ENCODE results near the gene RSU1.

RSU1 gene

GRCh38 chr10:16822726-16823360 lies 5.6 kb upstream of the RSU1 start:
- Histone ChIP-seq H3K9me3 (ENCODE audit: control insufficient read depth in 5 of 5, low read length in 5 of 5) (peaks cover 0 to 4% (median 0%) of the 10 kb centered on the region in 5 donors), H3K36me3 (ENCODE audit: control insufficient read depth in 5 of 5, insufficient read depth in 5 of 5, low read length in 5 of 5) (no peaks in the 10 kb centered on the region), H3K9ac (ENCODE audit: low read length in 5 of 5) (no peak overlapping the region), H3K27me3 (ENCODE audit: control insufficient read depth in 5 of 5, insufficient read depth in 4 of 5, low read length in 5 of 5) (no peaks in the 10 kb centered on the region), H3K27ac (ENCODE audit: low read depth, low read length) (no peak overlapping the region), H3K4me1 (ENCODE audit: control insufficient read depth in 5 of 5, insufficient read depth in 5 of 5, low read length in 5 of 5) (peaks cover 0 to 8% (median 3%) of the 10 kb centered on the region in 5 donors), H3K4me3 (ENCODE audit: low read depth in 1 of 5, low read length in 5 of 5) (no peak overlapping the region)

GRCh38 chr10:16822027-16822426 lies 4.8 kb upstream of the RSU1 start:
- H3K4me3 ChIP-seq (ENCODE audit: low read depth in 1 of 5, low read length in 5 of 5), result no peak overlapping the region

GRCh38 chr10:16820421-16820820 lies 3.2 kb upstream of the RSU1 start:
- no peak overlapping the region for H3K27ac ChIP-seq (ENCODE audit: low read depth, low read length)
- H3K4me3 ChIP-seq (ENCODE audit: low read depth in 1 of 5, low read length in 5 of 5), result no peak overlapping the region
- no peak overlapping the region for H3K9ac ChIP-seq (ENCODE audit: low read length in 5 of 5)
- H3K4me1 ChIP-seq (ENCODE audit: control insufficient read depth in 5 of 5, insufficient read depth in 5 of 5, low read length in 5 of 5), result peaks cover 4 to 26% (median 19%) of the 10 kb centered on the region in 5 donors
- no peaks in the 10 kb centered on the region for H3K27me3 ChIP-seq (ENCODE audit: control insufficient read depth in 5 of 5, insufficient read depth in 4 of 5, low read length in 5 of 5)
- H3K36me3 ChIP-seq (ENCODE audit: control insufficient read depth in 5 of 5, insufficient read depth in 5 of 5, low read length in 5 of 5), result no peaks in the 10 kb centered on the region
- peaks cover 0 to 4% (median 0%) of the 10 kb centered on the region in 5 donors for H3K9me3 ChIP-seq (ENCODE audit: control insufficient read depth in 5 of 5, low read length in 5 of 5)

More at GRCh38 chr10:16822027-16822426, 4.8 kb upstream of the RSU1 start:
- no peaks in the 10 kb centered on the region for H3K27me3 ChIP-seq (ENCODE audit: control insufficient read depth in 5 of 5, insufficient read depth in 4 of 5, low read length in 5 of 5)
- H3K27ac ChIP-seq (ENCODE audit: low read depth, low read length), result no peak overlapping the region
- no peak overlapping the region for H3K9ac ChIP-seq (ENCODE audit: low read length in 5 of 5)
- peaks cover 0 to 4% (median 0%) of the 10 kb centered on the region in 5 donors for H3K9me3 ChIP-seq (ENCODE audit: control insufficient read depth in 5 of 5, low read length in 5 of 5)
- no peaks in the 10 kb centered on the region for H3K36me3 ChIP-seq (ENCODE audit: control insufficient read depth in 5 of 5, insufficient read depth in 5 of 5, low read length in 5 of 5)
- peaks cover 0 to 11% (median 3%) of the 10 kb centered on the region in 5 donors for H3K4me1 ChIP-seq (ENCODE audit: control insufficient read depth in 5 of 5, insufficient read depth in 5 of 5, low read length in 5 of 5)

- Histone ChIP-seq H3K9me3 (ENCODE audit: control insufficient read depth in 5 of 5, low read length in 5 of 5) (peaks cover 0 to 4% (median 0%) of the 10 kb centered on the region in 5 donors), H3K4me3 (ENCODE audit: low read depth in 1 of 5, low read length in 5 of 5) (no peak overlapping the region), H3K36me3 (ENCODE audit: control insufficient read depth in 5 of 5, insufficient read depth in 5 of 5, low read length in 5 of 5) (peaks cover 0 to 2% (median 0%) of the 10 kb centered on the region in 5 donors), H3K27me3 (ENCODE audit: control insufficient read depth in 5 of 5, insufficient read depth in 4 of 5, low read length in 5 of 5) (no peaks in the 10 kb centered on the region), H3K9ac (ENCODE audit: low read length in 5 of 5) (no peak overlapping the region), H3K27ac (ENCODE audit: low read depth, low read length) (no peak overlapping the region), H3K4me1 (ENCODE audit: control insufficient read depth in 5 of 5, insufficient read depth in 5 of 5, low read length in 5 of 5) (peaks cover 6 to 30% (median 23%) of the 10 kb centered on the region in 5 donors)
Measured at GRCh38 chr10:16820018-16820417, 2.8 kb upstream of the RSU1 start.

GRCh38 chr10:16819436-16819835 lies 2.2 kb upstream of the RSU1 start:
- Histone ChIP-seq H3K4me3 (ENCODE audit: low read depth in 1 of 5, low read length in 5 of 5) (no peak overlapping the region), H3K27ac (ENCODE audit: low read depth, low read length) (no peak overlapping the region), H3K9ac (ENCODE audit: low read length in 5 of 5) (no peak overlapping the region)

GRCh38 chr10:16819026-16819425 lies 1.8 kb upstream of the RSU1 start:
- Histone ChIP-seq H3K27me3 (ENCODE audit: control insufficient read depth in 5 of 5, insufficient read depth in 4 of 5, low read length in 5 of 5) (no peaks in the 10 kb centered on the region), H3K9ac (ENCODE audit: low read length in 5 of 5) (no peak overlapping the region), H3K4me1 (ENCODE audit: control insufficient read depth in 5 of 5, insufficient read depth in 5 of 5, low read length in 5 of 5) (peaks cover 6 to 37% (median 30%) of the 10 kb centered on the region in 5 donors), H3K4me3 (ENCODE audit: low read depth in 1 of 5, low read length in 5 of 5) (no peak overlapping the region), H3K9me3 (ENCODE audit: control insufficient read depth in 5 of 5, low read length in 5 of 5) (peaks cover 0 to 4% (median 0%) of the 10 kb centered on the region in 5 donors), H3K27ac (ENCODE audit: low read depth, low read length) (no peak overlapping the region), H3K36me3 (ENCODE audit: control insufficient read depth in 5 of 5, insufficient read depth in 5 of 5, low read length in 5 of 5) (peaks cover 0 to 4% (median 0%) of the 10 kb centered on the region in 5 donors)

More at GRCh38 chr10:16819436-16819835, 2.2 kb upstream of the RSU1 start:
- Histone ChIP-seq H3K36me3 (ENCODE audit: control insufficient read depth in 5 of 5, insufficient read depth in 5 of 5, low read length in 5 of 5) (peaks cover 0 to 4% (median 0%) of the 10 kb centered on the region in 5 donors), H3K4me1 (ENCODE audit: control insufficient read depth in 5 of 5, insufficient read depth in 5 of 5, low read length in 5 of 5) (peaks cover 6 to 36% (median 29%) of the 10 kb centered on the region in 5 donors), H3K9me3 (ENCODE audit: control insufficient read depth in 5 of 5, low read length in 5 of 5) (peaks cover 0 to 4% (median 0%) of the 10 kb centered on the region in 5 donors), H3K27me3 (ENCODE audit: control insufficient read depth in 5 of 5, insufficient read depth in 4 of 5, low read length in 5 of 5) (no peaks in the 10 kb centered on the region)

- Histone ChIP-seq H3K4me3 (ENCODE audit: low read depth in 1 of 5, low read length in 5 of 5) (peak overlapping the region; percentile 89 to 96 (median 94)), H3K36me3 (ENCODE audit: control insufficient read depth in 5 of 5, insufficient read depth in 5 of 5, low read length in 5 of 5) (peaks cover 0 to 4% (median 0%) of the 10 kb centered on the region in 5 donors), H3K4me1 (ENCODE audit: control insufficient read depth in 5 of 5, insufficient read depth in 5 of 5, low read length in 5 of 5) (peaks cover 7 to 39% (median 30%) of the 10 kb centered on the region in 5 donors), H3K9ac (ENCODE audit: low read length in 5 of 5) (peak overlapping the region; percentile 17 to 85 (median 80)), H3K27me3 (ENCODE audit: control insufficient read depth in 5 of 5, insufficient read depth in 4 of 5, low read length in 5 of 5) (no peaks in the 10 kb centered on the region), H3K27ac (ENCODE audit: low read depth, low read length) (peak overlapping the region; percentile 80), H3K9me3 (ENCODE audit: control insufficient read depth in 5 of 5, low read length in 5 of 5) (peaks cover 0 to 3% (median 0%) of the 10 kb centered on the region in 5 donors)
Measured at GRCh38 chr10:16816830-16817124, 447 bp downstream of the RSU1 start.

GRCh38 chr10:16816171-16816570 lies 1.1 kb downstream of the RSU1 start:
- Histone ChIP-seq H3K9ac (ENCODE audit: low read length in 5 of 5) (peak overlapping the region; percentile 17 to 85 (median 80)), H3K4me1 (ENCODE audit: control insufficient read depth in 5 of 5, insufficient read depth in 5 of 5, low read length in 5 of 5) (peaks cover 11 to 42% (median 30%) of the 10 kb centered on the region in 5 donors), H3K27ac (ENCODE audit: low read depth, low read length) (peak overlapping the region; percentile 80), H3K36me3 (ENCODE audit: control insufficient read depth in 5 of 5, insufficient read depth in 5 of 5, low read length in 5 of 5) (peaks cover 0 to 4% (median 0%) of the 10 kb centered on the region in 5 donors), H3K9me3 (ENCODE audit: control insufficient read depth in 5 of 5, low read length in 5 of 5) (no peaks in the 10 kb centered on the region), H3K4me3 (ENCODE audit: low read depth in 1 of 5, low read length in 5 of 5) (peak overlapping the region; percentile 89 to 96 (median 94)), H3K27me3 (ENCODE audit: control insufficient read depth in 5 of 5, insufficient read depth in 4 of 5, low read length in 5 of 5) (no peaks in the 10 kb centered on the region)

GRCh38 chr10:16814012-16814411 lies 3.2 kb downstream of the RSU1 start:
- H3K36me3 ChIP-seq (ENCODE audit: control insufficient read depth in 5 of 5, insufficient read depth in 5 of 5, low read length in 5 of 5), result peaks cover 0 to 4% (median 0%) of the 10 kb centered on the region in 5 donors
- H3K27ac ChIP-seq (ENCODE audit: low read depth, low read length), result no peak overlapping the region
- no peaks in the 10 kb centered on the region for H3K9me3 ChIP-seq (ENCODE audit: control insufficient read depth in 5 of 5, low read length in 5 of 5)
- peaks cover 11 to 44% (median 30%) of the 10 kb centered on the region in 5 donors for H3K4me1 ChIP-seq (ENCODE audit: control insufficient read depth in 5 of 5, insufficient read depth in 5 of 5, low read length in 5 of 5)
- H3K27me3 ChIP-seq (ENCODE audit: control insufficient read depth in 5 of 5, insufficient read depth in 4 of 5, low read length in 5 of 5), result no peaks in the 10 kb centered on the region
- H3K4me3 ChIP-seq (ENCODE audit: low read depth in 1 of 5, low read length in 5 of 5), result no peak overlapping the region
- no peak overlapping the region for H3K9ac ChIP-seq (ENCODE audit: low read length in 5 of 5)

- H3K4me3 ChIP-seq (ENCODE audit: low read depth in 1 of 5, low read length in 5 of 5), result no peak overlapping the region
- peaks cover 11 to 45% (median 20%) of the 10 kb centered on the region in 5 donors for H3K4me1 ChIP-seq (ENCODE audit: control insufficient read depth in 5 of 5, insufficient read depth in 5 of 5, low read length in 5 of 5)
- H3K9me3 ChIP-seq (ENCODE audit: control insufficient read depth in 5 of 5, low read length in 5 of 5), result no peaks in the 10 kb centered on the region
- no peak overlapping the region for H3K9ac ChIP-seq (ENCODE audit: low read length in 5 of 5)
- no peaks in the 10 kb centered on the region for H3K27me3 ChIP-seq (ENCODE audit: control insufficient read depth in 5 of 5, insufficient read depth in 4 of 5, low read length in 5 of 5)
- peaks cover 0 to 4% (median 0%) of the 10 kb centered on the region in 5 donors for H3K36me3 ChIP-seq (ENCODE audit: control insufficient read depth in 5 of 5, insufficient read depth in 5 of 5, low read length in 5 of 5)
- H3K27ac ChIP-seq (ENCODE audit: low read depth, low read length), result no peak overlapping the region
Measured at GRCh38 chr10:16812676-16813075, 4.5 kb downstream of the RSU1 start.
